ENCODE data around the gene TM9SF2.

GRCh38 chr13:99610702-99611289, 109.5 kb downstream of the TM9SF2 start:
- TF ChIP-seq U2AF2 (optimal IDR thresholded peaks at IDR 0.05; ENCODE audit: low read depth, low read length) (no peak), USF1 (CRISPR knock-in tag; IDR thresholded peaks at IDR 0.05) (no peak), MLX (CRISPR knock-in tag; conservative IDR thresholded peaks at IDR 0.05) (no peak), SMAD2 (IDR thresholded peaks at IDR 0.05; ENCODE audit: low read depth, low read length) (no peak), MEF2A (IDR thresholded peaks at IDR 0.05; ENCODE audit: control insufficient read depth, low read depth, low read length) (no peak), RHOXF2B (CRISPR knock-in tag; conservative IDR thresholded peaks at IDR 0.05) (no peak), CTCF (IDR thresholded peaks at IDR 0.05 in 2 of 3, conservative IDR thresholded peaks at IDR 0.05 in 1 of 3; ENCODE audit: insufficient read depth in 2 of 3, low read depth in 1 of 3, low read length in 3 of 3) (peak; percentile 30 to 46 (median 42); a peak in 5 of 6 replicates)
